Ecto neural progenitor cell (in vitro differentiated cells): ENCODE measurements around the gene F7.

Source experiments
- DNase-seq: peaks from one replicate; pipeline ENCODE4 v3.0.0-alpha.2; 2018; ENCODE audit warnings: low spot score

F7 gene

DNA sequence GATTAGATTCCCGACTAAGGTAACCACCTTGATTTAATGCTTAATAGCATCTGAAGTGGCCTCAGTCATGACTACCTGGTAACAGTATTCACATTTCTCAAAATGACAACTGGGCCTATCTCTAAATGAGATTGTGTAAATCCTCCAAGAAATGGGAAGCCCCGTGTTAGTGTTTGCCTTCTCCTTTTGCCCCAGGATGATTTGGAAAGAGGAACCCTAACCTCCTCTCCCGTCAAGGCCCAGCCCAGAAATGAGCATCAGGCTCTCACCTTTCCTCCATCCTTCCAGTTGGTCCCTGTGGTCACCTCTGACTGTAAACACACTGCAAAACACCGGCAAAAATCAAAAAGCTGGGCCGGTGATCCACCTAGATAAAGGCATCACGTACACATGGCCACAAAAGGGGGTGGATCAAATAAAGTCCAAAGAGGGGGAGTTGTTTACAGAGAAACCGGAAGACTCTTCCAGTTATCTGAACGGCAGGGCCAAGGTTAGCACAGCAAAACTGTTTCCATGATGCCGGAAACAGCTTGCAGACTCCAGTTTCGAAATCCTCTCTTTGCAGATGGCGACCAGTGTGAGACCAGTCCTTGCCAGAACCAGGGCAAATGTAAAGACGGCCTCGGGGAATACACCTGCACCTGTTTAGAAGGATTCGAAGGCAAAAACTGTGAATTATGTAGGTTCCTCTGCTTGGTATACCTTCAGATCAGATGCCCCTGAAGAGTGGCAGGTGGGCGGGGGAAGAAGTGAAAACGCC lies 33.4 kb downstream of the F7 start:
- DNase-seq: peak; percentile 30

DNA sequence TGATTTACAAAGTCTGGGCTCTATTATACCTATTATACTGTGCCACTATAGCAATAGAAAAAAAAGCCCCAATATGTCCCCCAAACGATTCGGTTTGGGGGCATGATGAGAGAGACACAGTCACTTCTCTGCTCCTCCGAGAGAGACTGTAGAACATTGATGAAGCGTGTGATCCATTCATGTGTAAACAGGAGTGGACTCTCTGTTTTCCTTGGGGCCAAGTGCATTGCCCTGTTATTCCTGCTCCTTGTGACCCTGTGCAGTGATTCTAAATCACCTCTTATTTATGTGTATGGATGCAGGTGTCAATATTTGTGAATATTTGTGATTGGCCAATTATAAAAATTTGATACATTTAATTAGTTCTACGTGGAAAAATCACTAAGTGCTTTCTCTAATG lies 34.0 kb downstream of the F7 start:
- peak; percentile 8 for DNase-seq

- peak; percentile 36 for DNase-seq
Measured at GRCh38 chr13:113140677-113141600, 35.3 kb downstream of the F7 start.

- DNase-seq: peak; percentile 41
Measured at GRCh38 chr13:113141601-113141970, 36.0 kb downstream of the F7 start.

DNA sequence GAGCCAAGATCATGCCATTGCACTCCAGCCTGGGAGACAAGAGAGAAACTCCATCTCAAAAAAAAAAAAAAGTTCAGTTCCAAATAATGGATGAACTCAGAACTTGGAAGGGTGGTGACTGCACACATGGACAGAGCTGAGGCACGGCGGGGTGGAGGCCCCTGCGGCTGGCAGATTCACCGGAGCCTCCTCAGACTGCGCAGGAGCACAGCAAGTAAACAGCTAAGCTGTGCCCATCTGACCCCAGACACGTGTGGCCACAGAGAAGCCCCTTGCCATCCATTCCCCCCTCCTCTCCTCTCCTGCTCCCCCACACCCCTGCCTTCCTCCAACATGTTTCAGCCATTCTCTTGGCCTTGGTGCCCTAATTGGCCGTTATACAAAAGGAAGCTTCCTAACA lies 37.3 kb downstream of the F7 start:
- peak; percentile 33 for DNase-seq

DNA sequence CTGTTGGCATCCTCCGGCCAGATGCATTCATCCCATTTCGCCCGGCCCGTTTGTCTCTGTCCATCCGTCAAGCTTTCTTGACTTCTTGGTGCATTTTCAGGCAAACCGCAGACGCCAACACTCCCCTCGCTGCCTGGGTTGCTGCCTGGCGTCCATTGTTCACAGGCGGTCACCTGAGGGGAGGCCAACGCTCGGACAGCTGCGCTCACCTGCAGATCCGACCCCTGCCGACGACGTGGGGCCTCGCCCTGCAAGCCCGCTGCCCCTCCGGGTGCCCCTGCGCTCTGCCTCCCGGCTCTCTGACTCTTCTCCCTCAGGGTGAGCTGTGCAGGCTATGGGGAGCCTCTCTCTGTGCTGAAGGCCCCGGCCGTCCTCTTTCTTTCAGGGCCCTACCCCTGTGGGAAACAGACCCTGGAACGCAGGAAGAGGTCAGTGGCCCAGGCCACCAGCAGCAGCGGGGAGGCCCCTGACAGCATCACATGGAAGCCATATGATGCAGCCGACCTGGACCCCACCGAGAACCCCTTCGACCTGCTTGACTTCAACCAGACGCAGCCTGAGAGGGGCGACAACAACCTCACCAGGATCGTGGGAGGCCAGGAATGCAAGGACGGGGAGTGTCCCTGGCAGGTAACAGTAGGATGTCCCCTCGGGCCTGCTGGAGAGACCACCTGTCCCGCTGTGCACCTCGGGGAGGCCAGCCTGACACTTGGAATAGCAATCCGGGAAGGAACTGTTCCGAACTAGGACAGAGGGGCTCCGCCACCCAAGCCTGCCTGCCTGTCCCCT lies 38.1 kb downstream of the F7 start:
- peak; percentile 43 for DNase-seq

DNA sequence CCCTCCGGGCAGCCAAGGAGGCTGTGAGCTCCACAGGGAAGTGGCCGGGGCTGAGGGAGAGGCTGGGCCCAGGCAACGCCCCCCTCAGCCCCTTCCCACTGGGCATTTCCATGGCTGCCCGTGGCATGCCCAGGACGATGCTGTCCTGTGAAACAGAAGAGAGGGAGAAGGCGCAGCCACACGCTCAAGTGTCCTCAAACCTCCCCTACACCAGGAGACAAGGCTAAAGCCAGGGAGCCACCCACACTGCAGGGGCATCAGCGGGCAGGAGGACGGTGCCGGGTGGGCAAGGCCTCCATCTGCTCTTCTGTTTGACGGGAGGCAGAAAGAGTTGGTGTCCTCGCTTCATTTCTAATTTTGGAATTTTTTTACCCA lies 38.7 kb downstream of the F7 start:
- DNase-seq: no peak

DNA sequence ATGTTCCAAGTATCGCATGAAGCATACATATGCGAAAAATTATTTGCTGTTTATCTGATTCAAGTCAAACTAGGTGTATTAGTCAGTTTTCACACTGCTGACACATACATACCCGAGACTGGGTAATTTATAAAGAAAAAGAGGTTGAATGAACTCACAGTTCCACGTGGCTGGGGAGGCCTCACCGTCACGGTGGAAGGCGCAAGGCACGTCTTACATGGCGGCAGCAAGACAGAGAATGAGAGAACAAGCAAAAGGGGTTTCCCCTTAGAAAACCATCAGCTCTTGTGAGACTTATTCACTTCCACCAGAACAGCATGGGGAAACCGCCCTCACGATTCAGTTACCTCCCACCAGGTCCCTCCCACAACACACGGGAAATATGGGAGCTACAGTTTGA lies 39.9 kb downstream of the F7 start:
- DNase-seq: peak; percentile 16

- DNase-seq: peak; percentile 24
Measured at GRCh38 chr13:113145911-113146598, 40.5 kb downstream of the F7 start.

- peak; percentile 32 for DNase-seq
Measured at GRCh38 chr13:113146750-113147149, 41.2 kb downstream of the F7 start.

DNA sequence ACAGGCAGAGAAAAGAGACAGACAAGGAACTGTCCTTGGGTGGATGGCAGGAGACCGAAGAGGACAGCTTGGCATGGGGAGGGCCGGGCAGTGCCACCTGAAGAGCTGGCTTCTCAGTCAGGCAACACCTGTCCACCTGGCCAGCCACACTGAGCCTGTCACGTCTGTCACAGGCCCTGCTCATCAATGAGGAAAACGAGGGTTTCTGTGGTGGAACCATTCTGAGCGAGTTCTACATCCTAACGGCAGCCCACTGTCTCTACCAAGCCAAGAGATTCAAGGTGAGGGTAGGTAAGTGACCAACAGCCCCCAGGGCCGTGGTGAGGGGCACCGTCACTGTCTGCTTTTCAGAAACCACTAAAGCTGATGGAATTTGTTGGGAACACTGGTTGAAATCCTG lies 41.6 kb downstream of the F7 start:
- DNase-seq: no peak

GRCh38 chr13:113148407-113148806 lies 42.8 kb downstream of the F7 start:
- DNase-seq: peak; percentile 37

DNA sequence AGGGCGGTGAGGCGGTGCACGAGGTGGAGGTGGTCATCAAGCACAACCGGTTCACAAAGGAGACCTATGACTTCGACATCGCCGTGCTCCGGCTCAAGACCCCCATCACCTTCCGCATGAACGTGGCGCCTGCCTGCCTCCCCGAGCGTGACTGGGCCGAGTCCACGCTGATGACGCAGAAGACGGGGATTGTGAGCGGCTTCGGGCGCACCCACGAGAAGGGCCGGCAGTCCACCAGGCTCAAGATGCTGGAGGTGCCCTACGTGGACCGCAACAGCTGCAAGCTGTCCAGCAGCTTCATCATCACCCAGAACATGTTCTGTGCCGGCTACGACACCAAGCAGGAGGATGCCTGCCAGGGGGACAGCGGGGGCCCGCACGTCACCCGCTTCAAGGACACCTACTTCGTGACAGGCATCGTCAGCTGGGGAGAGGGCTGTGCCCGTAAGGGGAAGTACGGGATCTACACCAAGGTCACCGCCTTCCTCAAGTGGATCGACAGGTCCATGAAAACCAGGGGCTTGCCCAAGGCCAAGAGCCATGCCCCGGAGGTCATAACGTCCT lies 43.4 kb downstream of the F7 start:
- peak; percentile 41 for DNase-seq

- DNase-seq: peak; percentile 45
Measured at GRCh38 chr13:113149711-113150549, 44.3 kb downstream of the F7 start.

DNA sequence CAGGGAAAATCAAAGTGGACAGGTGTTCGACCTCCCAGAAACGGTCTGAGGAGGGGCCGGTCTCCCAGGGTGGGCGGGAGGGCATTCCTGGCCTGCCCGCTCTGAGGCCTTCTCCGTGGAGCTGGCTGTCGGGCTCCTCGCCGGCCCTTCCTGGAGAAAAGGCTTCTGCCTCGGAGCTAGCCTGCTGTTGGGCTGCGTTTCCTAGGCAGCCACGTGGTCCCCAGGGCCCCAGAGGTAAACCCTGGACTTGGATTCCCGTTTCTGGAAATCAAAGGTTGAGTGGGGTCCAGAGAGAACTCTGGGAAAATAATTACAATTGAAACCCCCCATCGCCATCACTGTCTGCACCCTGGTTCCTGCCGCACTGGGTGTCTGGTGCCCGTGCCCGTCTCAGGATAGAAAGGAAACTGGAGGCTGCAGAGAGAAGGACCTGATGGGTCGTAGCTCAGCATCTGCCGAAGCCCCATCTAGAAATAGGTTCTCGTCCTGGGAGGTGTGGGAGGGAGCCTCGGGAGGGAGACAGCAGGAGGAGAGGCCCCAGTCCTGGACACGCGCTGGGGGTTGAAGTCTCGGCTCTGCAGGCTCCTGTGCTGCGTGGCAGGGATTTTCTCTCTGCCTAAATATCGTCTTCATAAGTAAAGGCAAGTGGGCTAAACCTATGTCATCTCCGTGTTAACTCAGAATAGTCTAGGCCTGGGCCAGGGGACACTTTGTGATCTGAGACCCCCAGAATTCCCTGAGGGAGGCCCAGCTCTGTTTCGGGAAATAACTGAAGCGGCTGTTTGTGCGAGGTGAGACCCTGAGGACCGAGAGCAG lies 45.2 kb downstream of the F7 start:
- DNase-seq: peak; percentile 42

DNA sequence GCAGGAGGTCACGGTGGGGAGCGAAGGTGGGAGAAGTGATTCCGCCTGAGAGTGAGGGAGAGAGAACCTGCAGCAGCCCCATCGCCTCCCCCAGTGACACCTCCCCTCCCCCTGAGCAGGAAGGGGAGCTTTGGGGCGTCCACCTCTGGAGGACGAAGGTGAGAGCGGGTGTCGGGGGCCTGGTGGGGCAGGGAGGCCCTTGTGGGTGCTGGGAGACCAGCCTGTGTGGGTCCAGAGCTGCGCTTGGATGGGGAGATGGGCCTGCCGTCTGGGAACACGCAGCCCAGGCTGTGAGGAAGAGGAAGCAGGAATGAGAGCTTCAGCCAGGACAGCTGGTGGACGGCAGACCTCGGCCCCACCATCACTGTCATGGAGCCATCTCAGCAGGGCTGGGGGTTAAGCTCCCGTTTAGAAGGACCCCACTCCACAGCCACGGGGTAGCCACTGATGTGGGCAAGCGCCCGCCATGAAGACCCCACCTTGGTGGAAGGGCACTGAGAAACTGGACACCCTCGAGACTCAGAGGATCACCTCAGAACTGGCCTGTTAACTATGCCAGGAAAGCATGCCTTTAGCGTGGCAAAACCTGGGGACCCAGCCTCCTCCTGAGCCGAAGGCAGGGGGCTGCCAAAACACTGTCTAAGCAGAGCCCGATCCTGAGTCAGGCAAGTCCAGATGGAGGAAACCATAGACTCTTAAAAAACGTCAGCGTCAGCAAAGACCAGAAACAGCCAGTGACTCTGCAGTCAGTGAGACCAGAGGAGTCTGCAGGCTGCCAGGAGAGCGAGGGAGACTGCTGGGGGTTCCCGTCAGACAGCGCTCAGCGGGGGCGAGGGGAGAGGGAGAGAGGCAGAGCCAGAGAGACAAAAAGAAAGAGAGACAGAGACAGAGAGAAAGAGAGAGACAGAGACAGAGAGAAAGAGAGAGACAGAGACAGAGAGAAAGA lies 46.4 kb downstream of the F7 start:
- peak; percentile 54 for DNase-seq

DNA sequence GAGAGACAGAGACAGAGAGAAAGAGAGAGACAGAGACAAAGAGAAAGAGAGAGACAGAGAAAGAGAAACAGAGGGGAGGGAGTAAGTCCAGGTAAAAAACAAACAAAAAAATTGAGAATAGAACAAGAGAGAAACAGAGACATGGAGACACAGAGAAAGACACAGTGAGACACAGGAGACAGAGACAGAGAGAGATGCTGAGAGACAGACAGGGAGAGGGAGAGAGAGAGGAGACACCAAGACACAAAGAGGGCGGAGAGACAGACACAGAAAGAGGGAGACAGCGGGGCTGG lies 47.0 kb downstream of the F7 start:
- DNase-seq: no peak

- DNase-seq: peak; percentile 79
Measured at GRCh38 chr13:113152984-113153809, 47.6 kb downstream of the F7 start.
